Cardiac muscle cell (in vitro differentiated cells and primary cell): ENCODE results near the gene RSPH3. TPM values are rescaled to one million over a fixed set of nuclear protein-coding genes. Genes with fewer than 3 reads are reported as not detected.
A peak's percentile ranks its signal among the peaks of the same experiment; 100 is the strongest.
"Not testable (repeated sequence)": the region's sequence is repeated elsewhere in the genome, so short reads cannot be mapped to it uniquely, and the experiment has no call there.

Experiments
- DNase-seq, 2 donors: peaks; one replicate each; pipeline versions ENCODE4 v3.0.0 to v3.0.0-alpha.2; 2010 to 2017; ENCODE audit warnings: low read depth in 1 of 2, low spot score in 1 of 2
- H3K27ac ChIP-seq: fragments of 200-600 bp; sonication (generic); 2 replicates; pipeline ENCODE4 v1.5.1; 2016
- H3K27me3 ChIP-seq: fragments of 200-600 bp; sonication (generic); 2 replicates; pipeline ENCODE4 v1.6.0; 2016; ENCODE audit warnings: control low read depth
- H3K36me3 ChIP-seq: fragments of 200-600 bp; sonication (generic); 2 replicates; pipeline ENCODE4 v1.5.1; 2016; ENCODE audit warnings: control low read depth
- H3K4me1 ChIP-seq: fragments of 200-600 bp; sonication (generic); 2 replicates; pipeline ENCODE4 v1.8.1; 2017; ENCODE audit warnings: low read depth, mild to moderate bottlenecking, mixed run types
- H3K4me3 ChIP-seq: fragments of 200-600 bp; sonication (generic); 2 replicates; pipeline ENCODE4 v1.5.1; 2016; ENCODE audit warnings: mild to moderate bottlenecking
- H3K9me3 ChIP-seq: fragments of 200-600 bp; sonication (generic); 2 replicates; pipeline ENCODE4 v1.5.1; 2017; ENCODE audit warnings: low read depth, mild to moderate bottlenecking, control low read depth
- CTCF ChIP-seq: IDR thresholded peaks from 2 replicates; pipeline ENCODE4 v1.5.1; 2012; ENCODE audit warnings: low read depth, mild to moderate bottlenecking, low read length
- polyA plus RNA-seq: library from polyadenylated mRNA; unstranded; fragments of >200 nt; fragmentation: Nextera tagmentation; extraction: Ambion mirVana; gene quantifications from 2 replicates; pipeline ENCODE4 v1.2.1, GENCODE V29; 2016
- total RNA-seq: library from RNA; depleted of rRNA; stranded (reverse); fragments of >200 nt; gene quantifications from 2 replicates; pipeline ENCODE4 v1.2.3, GENCODE V29; 2016

RSPH3 gene
- total and polyA plus RNA-seq, 2 experiments from 2014 or later, result 13.8 to 19.7 TPM

- no peak for DNase-seq
- Histone ChIP-seq H3K4me1 (no peaks in the 10 kb centered on the region), H3K9me3 (no peaks in the 10 kb centered on the region), H3K36me3 (no peaks in the 10 kb centered on the region), H3K4me3 (no peak overlapping the region), H3K27me3 (no peaks in the 10 kb centered on the region), H3K27ac (no peak overlapping the region)
- TF ChIP-seq CTCF, result no peak
Measured at GRCh38 chr6:159017757-159018559, 18.0 kb upstream of the RSPH3 start.

- Histone ChIP-seq H3K27ac (no peak overlapping the region), H3K27me3 (no peaks in the 10 kb centered on the region), H3K4me3 (no peak overlapping the region), H3K9me3 (no peaks in the 10 kb centered on the region), H3K36me3 (no peaks in the 10 kb centered on the region), H3K4me1 (no peaks in the 10 kb centered on the region)
- no peak for DNase-seq
- TF ChIP-seq CTCF, result no peak
Measured at GRCh38 chr6:159014406-159014805, 14.4 kb upstream of the RSPH3 start.

GRCh38 chr6:159013229-159013628, 13.2 kb upstream of the RSPH3 start:
- Histone ChIP-seq H3K36me3 (no peaks in the 10 kb centered on the region), H3K4me3 (no peak overlapping the region), H3K27me3 (no peaks in the 10 kb centered on the region), H3K27ac (no peak overlapping the region), H3K4me1 (no peaks in the 10 kb centered on the region), H3K9me3 (no peaks in the 10 kb centered on the region)
- TF ChIP-seq CTCF, result no peak
- DNase-seq, result peak in 1 of 2 donors; percentile 34

GRCh38 chr6:159012201-159012600, 12.2 kb upstream of the RSPH3 start:
- Histone ChIP-seq H3K4me1 (no peaks in the 10 kb centered on the region), H3K36me3 (no peaks in the 10 kb centered on the region), H3K27ac (no peak overlapping the region), H3K9me3 (no peaks in the 10 kb centered on the region), H3K27me3 (no peaks in the 10 kb centered on the region), H3K4me3 (no peak overlapping the region)
- no peak for TF ChIP-seq CTCF
- peak in 1 of 2 donors; percentile 46 for DNase-seq

GRCh38 chr6:159010037-159010612, 10.1 kb upstream of the RSPH3 start:
- not testable (repeated sequence) for H3K36me3 ChIP-seq, H3K4me3 ChIP-seq, H3K27me3 ChIP-seq, H3K4me1 ChIP-seq, H3K9me3 ChIP-seq, H3K27ac ChIP-seq, DNase-seq

GRCh38 chr6:159008656-159009288, 8.8 kb upstream of the RSPH3 start:
- no peak overlapping the region for H3K4me3 ChIP-seq
- H3K9me3 ChIP-seq, result no peaks in the 10 kb centered on the region
- peak; percentile 49 for TF ChIP-seq CTCF
- H3K36me3 ChIP-seq, result no peaks in the 10 kb centered on the region
- H3K27me3 ChIP-seq, result no peaks in the 10 kb centered on the region
- H3K27ac ChIP-seq, result no peak overlapping the region
- DNase-seq, result peak; percentile 49 to 57
- peaks cover 6% of the 10 kb centered on the region for H3K4me1 ChIP-seq
